Endodermal cell (in vitro differentiated cells): ENCODE data around the gene LMOD1. TPM values are rescaled to one million over a fixed set of nuclear protein-coding genes. Genes with fewer than 3 reads are reported as not detected.

Source experiments
- DNase-seq: peaks from one replicate; pipeline ENCODE4 v3.0.0-alpha.2; 2017
- H3K27ac ChIP-seq: 2 replicates; pipeline ENCODE4 v1.5.1; 2013; ENCODE audit warnings: mild to moderate bottlenecking, low read depth, low read length, moderate library complexity
- H3K27me3 ChIP-seq: 2 replicates; pipeline ENCODE4 v1.6.1; 2013; ENCODE audit warnings: mild to moderate bottlenecking, low read length, moderate library complexity; ENCODE audit not compliant: insufficient read depth, control insufficient read depth, poor library complexity, severe bottlenecking
- H3K36me3 ChIP-seq: 2 replicates; pipeline ENCODE4 v1.7.0; 2013; ENCODE audit warnings: mild to moderate bottlenecking, low read length, moderate library complexity; ENCODE audit not compliant: control insufficient read depth, insufficient read depth
- H3K4me1 ChIP-seq: one replicate; pipeline ENCODE4 v1.7.0; 2013; ENCODE audit warnings: low read length; ENCODE audit not compliant: control insufficient read depth, insufficient read depth
- H3K4me3 ChIP-seq: 2 replicates; pipeline ENCODE4 v1.5.1; 2013; ENCODE audit warnings: mild to moderate bottlenecking, low read length, moderate library complexity
- H3K9ac ChIP-seq: 2 replicates; pipeline ENCODE4 v1.6.1; 2013; ENCODE audit warnings: mild to moderate bottlenecking, low read length, moderate library complexity; ENCODE audit not compliant: poor library complexity, severe bottlenecking; ENCODE audit errors: extremely low read depth
- H3K9me3 ChIP-seq: 2 replicates; pipeline ENCODE4 v1.6.1; 2013; ENCODE audit warnings: mild to moderate bottlenecking, low read length, moderate library complexity; ENCODE audit not compliant: control insufficient read depth
- H3K27ac Mint-ChIP-seq: 2 replicates; pipeline ENCODE4 v1.8.0; 2020; ENCODE audit warnings: mixed read lengths
- H3K27me3 Mint-ChIP-seq: 2 replicates; pipeline ENCODE4 v1.8.0; 2021; ENCODE audit warnings: mild to moderate bottlenecking, mixed read lengths; ENCODE audit not compliant: insufficient read depth
- H3K36me3 Mint-ChIP-seq: 2 replicates; pipeline ENCODE4 v1.8.0; 2020; ENCODE audit warnings: low read depth, mixed read lengths
- H3K4me1 Mint-ChIP-seq: 2 replicates; pipeline ENCODE4 v1.8.0; 2020; ENCODE audit warnings: mixed read lengths
- H3K4me3 Mint-ChIP-seq: 2 replicates; pipeline ENCODE4 v1.8.0; 2020; ENCODE audit warnings: mild to moderate bottlenecking, moderate library complexity, mixed read lengths
- H3K9me3 Mint-ChIP-seq: 2 replicates; pipeline ENCODE4 v1.8.0; 2020; ENCODE audit warnings: mild to moderate bottlenecking, mixed read lengths
- CTCF ChIP-seq: fragments of 200-600 bp; sonication (generic); conservative IDR thresholded peaks from 2 replicates; pipeline ENCODE4 v1.5.0; 2021; ENCODE audit warnings: antibody characterized with exemption, mild to moderate bottlenecking
- WGBS, 2 experiments: methylation state at CpG; one replicate each; pipeline versions ENCODE4 v1.1.5 to v1.1.7; 2013; ENCODE audit warnings: missing lambda C conversion rate in 2 of 2, mixed read lengths in 1 of 2; ENCODE audit not compliant: insufficient coverage in 1 of 2, insufficient read length in 1 of 2; 5-methylcytosine and 5-hydroxymethylcytosine counted together
- total RNA-seq, 2 donors: library from RNA; stranded (reverse); fragmentation: NEBNext Ultra II Directional in 1 of 2; extraction: Animal tissue kit (Norgen Biotek cat#: 25700) in 1 of 2; gene quantifications; 2 replicates in 1 of 2; 3 replicates in 1 of 2; pipeline ENCODE4 v1.2.1, GENCODE V29; 2021

LMOD1 gene
- total RNA-seq, 2 donors from 2014 or later = 0.31 to 0.60 TPM

GRCh38 chr1:201886103-201886885 lies 60.1 kb downstream of the LMOD1 start:
- H3K9me3 ChIP-seq = no peaks in the 10 kb centered on the region
- Mint-ChIP-seq H3K27ac (no peak overlapping the region), H3K36me3 (no peaks in the 10 kb centered on the region), H3K4me1 (peaks cover 17% of the 10 kb centered on the region), H3K9me3 (no peaks in the 10 kb centered on the region), H3K4me3 (no peak overlapping the region), H3K27me3 (peaks cover 30% of the 10 kb centered on the region)
- no peak overlapping the region for H3K4me3 ChIP-seq
- H3K4me1 ChIP-seq = peaks cover 5% of the 10 kb centered on the region
- H3K36me3 ChIP-seq = no peaks in the 10 kb centered on the region
- no peak for TF ChIP-seq CTCF
- H3K9ac ChIP-seq = no peak overlapping the region
- H3K27ac ChIP-seq = no peak overlapping the region
- peaks cover 30% of the 10 kb centered on the region for H3K27me3 ChIP-seq
- WGBS, 2 experiments = 87 to 93% methylated on average over 6 to 9 of the region's 9 CpGs
- no peak for DNase-seq

- H3K9ac ChIP-seq = no peak overlapping the region
- peak; percentile 73 for DNase-seq
Observed at GRCh38 chr1:201885531-201886075, 60.7 kb downstream of the LMOD1 start.

GRCh38 chr1:201884425-201884824 lies 61.9 kb downstream of the LMOD1 start:
- H3K27me3 Mint-ChIP-seq = peaks cover 17% of the 10 kb centered on the region
- Histone ChIP-seq H3K27me3 (peaks cover 16% of the 10 kb centered on the region), H3K27ac (no peak overlapping the region), H3K9me3 (no peaks in the 10 kb centered on the region), H3K9ac (no peak overlapping the region), H3K36me3 (no peaks in the 10 kb centered on the region), H3K4me1 (peaks cover 5% of the 10 kb centered on the region), H3K4me3 (no peak overlapping the region)
- TF ChIP-seq CTCF = no peak
- H3K27ac Mint-ChIP-seq = no peak overlapping the region
- DNase-seq = no peak
- H3K4me1 Mint-ChIP-seq = peaks cover 23% of the 10 kb centered on the region
- H3K36me3 Mint-ChIP-seq = no peaks in the 10 kb centered on the region
- WGBS, 2 experiments = 87% methylated on average over 1 of the region's 1 CpG; no CpG with 5 or more reads in 1 of the 2 experiments
- no peaks in the 10 kb centered on the region for H3K9me3 Mint-ChIP-seq
- no peak overlapping the region for H3K4me3 Mint-ChIP-seq

More at GRCh38 chr1:201885531-201886075, 60.7 kb downstream of the LMOD1 start:
- Histone ChIP-seq H3K27ac (no peak overlapping the region), H3K4me3 (no peak overlapping the region), H3K36me3 (no peaks in the 10 kb centered on the region), H3K4me1 (peaks cover 5% of the 10 kb centered on the region), H3K27me3 (peaks cover 28% of the 10 kb centered on the region), H3K9me3 (no peaks in the 10 kb centered on the region)
- H3K4me1 Mint-ChIP-seq = peaks cover 23% of the 10 kb centered on the region
- peak overlapping the region; percentile 39 for H3K27ac Mint-ChIP-seq
- peaks cover 26% of the 10 kb centered on the region for H3K27me3 Mint-ChIP-seq
- H3K9me3 Mint-ChIP-seq = no peaks in the 10 kb centered on the region
- TF ChIP-seq CTCF = no peak
- H3K36me3 Mint-ChIP-seq = no peaks in the 10 kb centered on the region
- H3K4me3 Mint-ChIP-seq = no peak overlapping the region
- WGBS, 2 experiments = 83 to 88% methylated on average over 4 to 6 of the region's 6 CpGs
